ENCODE data around the gene AKAP5. TPM values are rescaled to one million over a fixed set of nuclear protein-coding genes. Genes with fewer than 3 reads are reported as not detected.

AKAP5 gene
- total and polyA plus RNA-seq, 2 donors: 0.71 to 2.2 TPM

Other genes with a start within 250 kb of the AKAP5 start
- gene ESR2, start 171.1 kb upstream of the AKAP5 start, total RNA-seq: 0.52 TPM
- 2.3 TPM for gene ESR2, start 171.1 kb upstream of the AKAP5 start, polyA plus RNA-seq
- gene MTHFD1, start 77.1 kb upstream of the AKAP5 start, total RNA-seq: 38.3 TPM
- gene MTHFD1, start 77.1 kb upstream of the AKAP5 start, polyA plus RNA-seq: 18.8 TPM
- gene ZBTB25, start 38.3 kb downstream of the AKAP5 start, total RNA-seq: 10.6 TPM
- gene ZBTB25, start 38.3 kb downstream of the AKAP5 start, polyA plus RNA-seq: 15.0 TPM
- gene ZBTB1, start 39.3 kb downstream of the AKAP5 start, total RNA-seq: 53.0 TPM
- 42.0 TPM for gene ZBTB1, start 39.3 kb downstream of the AKAP5 start, polyA plus RNA-seq
- 3.0 TPM for gene HSPA2, start 75.2 kb downstream of the AKAP5 start, total RNA-seq
- gene HSPA2, start 75.2 kb downstream of the AKAP5 start, polyA plus RNA-seq: 7.7 TPM
- 0.61 TPM for gene PPP1R36, start 84.5 kb downstream of the AKAP5 start, total RNA-seq
- gene PPP1R36, start 84.5 kb downstream of the AKAP5 start, polyA plus RNA-seq: 0.80 TPM
- gene PLEKHG3, start 238.9 kb downstream of the AKAP5 start, total RNA-seq: 7.7 TPM
- 8.5 TPM for gene PLEKHG3, start 238.9 kb downstream of the AKAP5 start, polyA plus RNA-seq

All from thymus (tissue), 2 donors.